Activated CD8-positive, alpha-beta memory T cell treated with anti-CD3 and anti-CD28 coated beads for 36 hours (primary cell): ENCODE data around the gene CYB5R2. TPM values are rescaled to one million over a fixed set of nuclear protein-coding genes. Genes with fewer than 3 reads are reported as not detected.
"Not testable (repeated sequence)": the region's sequence is repeated elsewhere in the genome, so short reads cannot be mapped to it uniquely, and the experiment has no call there.

Source experiments
- CTCF ChIA-PET: fragments of 350-600 bp; sonication (Branson Sonifier 250); formaldehyde crosslinking; loops from one replicate; lab custom pipeline; 2021; ENCODE audit warnings: antibody characterized with exemption; lab: Charles Lee
- POLR2A ChIA-PET: fragments of 350-600 bp; sonication (Branson Sonifier 250); formaldehyde crosslinking; loops from one replicate; lab custom pipeline; 2021; ENCODE audit warnings: antibody characterized with exemption; lab: Charles Lee
- total RNA-seq, 2 experiments: library from RNA; stranded (reverse); gene quantifications; one replicate each; pipeline ENCODE4 v1.2.3, GENCODE V29; 2021

The CYB5R2 gene
- total RNA-seq, 2 experiments from 2014 or later = 3.8 to 5.6 TPM

- CTCF ChIA-PET = no interaction called here
- POLR2A ChIA-PET = interaction anchor here (0.6 kb wide), 1 partner anchor 230 kb away, joined by 5 read pairs; no protein-coding TSS in a partner anchor
These were observed 1.7 kb downstream of the CYB5R2 start for GRCh38 chr11:7671347-7672215.

DNA sequence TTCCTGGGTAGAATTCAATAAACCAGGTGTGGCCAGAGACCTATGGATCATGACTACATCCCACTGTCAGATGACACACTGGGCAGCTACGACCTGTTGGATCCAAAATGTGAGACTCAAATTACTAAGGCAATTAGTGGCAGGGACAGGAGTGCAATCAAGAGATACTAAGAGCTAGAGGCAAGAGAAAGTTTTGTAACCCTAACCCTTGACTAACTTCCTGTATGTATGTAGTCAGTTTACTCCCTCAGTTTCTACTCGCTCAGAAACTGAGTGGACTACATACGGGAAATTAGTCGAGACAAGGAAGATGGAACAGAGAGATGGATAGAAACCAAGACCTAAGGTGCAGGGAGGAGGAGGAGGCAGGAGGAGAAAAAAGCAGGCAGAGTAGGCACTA lies 2.7 kb downstream of the CYB5R2 start:
- POLR2A ChIA-PET = no interaction called here
- CTCF ChIA-PET = no interaction called here

- POLR2A ChIA-PET = no interaction called here
- CTCF ChIA-PET = no interaction called here
These were observed 4.4 kb downstream of the CYB5R2 start for GRCh38 chr11:7668911-7669310.

GRCh38 chr11:7668464-7668863 lies 4.8 kb downstream of the CYB5R2 start:
- ChIA-PET CTCF (no interaction called here), POLR2A (no interaction called here)

DNA sequence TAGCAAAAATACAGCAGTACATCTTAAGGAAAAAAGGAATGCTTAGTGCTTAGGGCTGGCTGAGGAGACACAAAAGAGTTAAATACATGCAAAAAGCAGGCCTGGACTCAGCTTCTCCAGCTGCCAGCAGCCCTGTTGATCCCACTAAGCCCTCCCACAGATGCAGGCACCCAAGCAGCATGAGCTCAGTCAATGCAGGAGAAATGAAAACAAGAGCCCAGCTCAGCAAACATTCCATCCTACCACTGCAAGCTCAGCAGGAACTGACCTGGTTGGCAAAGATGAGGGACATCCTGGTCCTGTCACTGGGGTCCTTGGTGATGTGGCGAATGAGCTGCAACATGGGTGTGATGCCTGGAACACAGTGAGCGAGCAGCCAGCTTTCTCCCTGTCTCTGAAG lies 5.8 kb downstream of the CYB5R2 start:
- CTCF ChIA-PET = interaction anchor here (0.5 to 1.2 kb wide), 2 partner anchors 20 to 154 kb away, joined by 3 to 5 read pairs; no protein-coding TSS in a partner anchor
- POLR2A ChIA-PET = no interaction called here

- CTCF ChIA-PET = interaction anchor here (0.6 to 1.6 kb wide), 6 partner anchors 17 to 154 kb away, joined by 3 to 4 read pairs (median 4); no protein-coding TSS in a partner anchor
These were observed 6.9 kb downstream of the CYB5R2 start for GRCh38 chr11:7666292-7666866.

GRCh38 chr11:7665473-7666291 lies 7.6 kb downstream of the CYB5R2 start:
- POLR2A ChIA-PET = no interaction called here
- CTCF ChIA-PET = interaction anchor here (0.7 to 1.6 kb wide), 8 partner anchors 17 to 224 kb away, joined by 3 to 5 read pairs (median 4); no protein-coding TSS in a partner anchor

More at GRCh38 chr11:7666292-7666866, 6.9 kb downstream of the CYB5R2 start:
- POLR2A ChIA-PET = no interaction called here

DNA sequence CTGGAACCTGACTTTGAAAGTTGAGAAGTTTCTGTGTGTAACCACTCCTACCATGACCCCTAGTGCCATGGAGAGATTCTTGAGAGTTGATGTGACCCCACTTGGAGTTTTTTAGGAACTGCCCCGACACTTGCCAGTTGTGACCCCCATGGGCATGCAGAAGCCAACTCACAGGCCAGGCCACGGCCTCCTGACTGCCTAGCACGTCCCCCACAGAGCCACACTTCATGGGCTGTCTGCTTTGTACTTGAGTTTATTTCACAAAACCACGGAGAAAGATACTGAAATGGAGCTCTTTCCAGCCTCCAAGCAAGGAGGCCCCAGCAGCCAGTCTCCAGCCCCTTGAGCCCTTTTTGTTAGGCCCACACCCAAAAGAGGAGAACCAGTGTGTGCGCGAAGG lies 8.4 kb downstream of the CYB5R2 start:
- CTCF ChIA-PET = interaction anchor here (0.7 to 1.6 kb wide), 4 partner anchors 144 to 223 kb away, joined by 3 to 5 read pairs (median 4); no protein-coding TSS in a partner anchor
- POLR2A ChIA-PET = no interaction called here

DNA sequence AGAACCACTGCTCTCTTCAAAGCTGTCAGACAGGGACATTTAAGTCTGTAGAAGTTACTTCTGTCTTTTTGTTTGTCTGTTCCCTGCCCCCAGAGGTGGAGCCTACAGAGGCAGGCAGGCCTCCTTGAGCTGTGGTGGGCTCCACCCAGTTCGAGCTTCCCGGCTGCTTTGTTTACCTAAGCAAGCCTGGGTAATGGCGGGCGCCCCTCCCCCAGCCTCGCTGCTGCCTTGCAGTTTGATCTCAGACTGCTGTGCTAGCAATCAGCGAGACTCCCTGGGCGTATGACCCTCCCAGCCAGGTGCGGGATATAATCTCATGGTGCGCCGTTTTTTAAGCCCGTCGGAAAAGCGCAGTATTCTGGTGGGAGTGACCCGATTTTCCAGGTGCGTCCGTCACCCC lies 9.8 kb downstream of the CYB5R2 start:
- CTCF ChIA-PET, POLR2A ChIA-PET: not testable (repeated sequence)

- ChIA-PET CTCF (interaction anchor here (0.8 to 1.2 kb wide), 3 partner anchors 37 to 144 kb away, joined by 3 to 6 read pairs (median 3); partner anchors contain the start of gene PPFIBP2), POLR2A (no interaction called here)
These were observed 15.8 kb downstream of the CYB5R2 start for GRCh38 chr11:7657306-7658025.

DNA sequence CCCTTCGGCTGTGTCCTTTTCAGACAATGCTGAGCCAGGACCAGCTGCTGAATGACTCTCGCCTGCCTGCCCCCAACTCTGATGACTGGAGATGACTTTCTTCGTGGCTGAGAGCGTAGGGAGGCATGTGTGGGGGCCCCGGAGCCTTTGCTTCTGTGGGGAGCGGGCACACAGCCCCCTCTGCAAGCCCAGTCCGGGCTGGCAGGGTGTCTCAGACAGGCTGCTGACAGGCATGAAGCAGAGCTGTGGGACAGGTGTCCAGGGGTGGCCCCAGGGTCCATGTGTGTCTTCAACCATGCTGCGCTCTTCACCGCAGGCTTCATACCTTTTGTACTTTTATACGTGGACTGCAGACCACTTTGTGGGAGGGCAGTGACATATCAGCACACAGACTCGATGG lies 16.6 kb downstream of the CYB5R2 start:
- POLR2A ChIA-PET = no interaction called here
- CTCF ChIA-PET = interaction anchor here (0.8 to 1.2 kb wide), 2 partner anchors 38 to 143 kb away, joined by 3 to 6 read pairs; partner anchors contain the start of gene PPFIBP2

- ChIA-PET POLR2A (no interaction called here), CTCF (no interaction called here)
These were observed 17.8 kb downstream of the CYB5R2 start for GRCh38 chr11:7655253-7656217.

DNA sequence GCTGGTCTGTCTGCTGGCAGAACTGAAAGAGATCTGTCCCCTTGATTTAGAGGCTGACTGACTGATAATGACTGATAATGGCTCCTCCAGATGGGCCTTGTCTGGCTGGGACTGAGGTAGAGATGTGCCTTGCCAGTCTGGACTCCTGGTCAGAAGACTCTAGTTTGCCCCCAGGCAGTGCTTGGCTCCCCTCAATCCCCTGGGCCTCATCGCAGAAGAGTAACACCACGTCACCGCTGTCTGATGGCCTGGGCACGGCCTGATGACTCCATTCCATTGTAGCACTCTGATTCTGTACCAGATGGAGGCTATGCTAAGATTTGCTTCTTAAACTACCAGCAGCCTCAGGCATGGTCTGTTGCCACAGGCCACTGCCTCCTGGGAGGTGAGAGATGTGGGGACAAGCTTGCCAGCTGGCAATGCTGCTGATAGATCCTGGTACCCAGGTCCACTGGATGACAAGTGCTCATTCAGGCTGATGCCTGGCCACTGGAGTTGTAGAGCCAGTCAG lies 19.1 kb downstream of the CYB5R2 start:
- POLR2A ChIA-PET = no interaction called here
- CTCF ChIA-PET = no interaction called here

DNA sequence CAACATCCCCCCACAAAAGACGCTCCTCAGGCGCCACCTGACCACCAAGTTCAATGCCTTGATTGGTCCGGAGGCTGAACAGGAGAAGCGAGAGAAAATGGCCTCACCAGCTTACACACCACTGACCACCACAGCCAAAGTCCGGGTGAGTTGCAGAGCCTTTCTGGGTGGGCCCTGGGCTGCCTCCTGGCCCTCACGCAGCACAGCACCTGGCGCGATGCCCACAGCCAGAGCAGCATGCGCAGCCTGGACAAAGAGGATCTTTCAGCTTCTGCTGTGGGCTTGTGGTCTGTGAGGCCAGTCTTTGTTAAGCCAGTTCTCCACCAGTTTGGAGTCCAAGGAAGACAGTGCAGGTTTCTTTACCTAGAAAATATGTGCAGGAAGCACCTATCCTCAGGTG lies 21.6 kb downstream of the CYB5R2 start:
- ChIA-PET CTCF (no interaction called here), POLR2A (no interaction called here)

DNA sequence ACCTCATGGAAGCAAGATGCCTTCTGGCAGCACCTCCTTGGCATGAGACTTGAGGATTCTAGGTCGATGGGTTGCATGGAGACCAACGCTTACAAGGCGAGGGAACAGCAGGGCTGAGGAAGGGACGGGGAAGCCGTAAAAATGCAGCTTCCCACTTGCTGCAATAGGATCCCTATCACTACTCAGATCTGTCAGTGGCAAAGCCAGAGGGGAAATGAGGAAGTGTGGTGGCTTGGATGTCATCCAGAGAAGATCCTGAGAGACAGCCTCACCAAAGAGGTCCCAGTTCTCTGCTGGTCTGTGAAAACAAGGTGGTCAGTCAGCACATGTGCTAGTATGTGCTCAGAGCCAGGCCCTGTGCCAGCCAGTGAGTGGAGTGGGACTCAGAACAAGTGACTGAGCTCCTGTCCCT lies 22.2 kb downstream of the CYB5R2 start:
- ChIA-PET POLR2A (no interaction called here), CTCF (no interaction called here)

DNA sequence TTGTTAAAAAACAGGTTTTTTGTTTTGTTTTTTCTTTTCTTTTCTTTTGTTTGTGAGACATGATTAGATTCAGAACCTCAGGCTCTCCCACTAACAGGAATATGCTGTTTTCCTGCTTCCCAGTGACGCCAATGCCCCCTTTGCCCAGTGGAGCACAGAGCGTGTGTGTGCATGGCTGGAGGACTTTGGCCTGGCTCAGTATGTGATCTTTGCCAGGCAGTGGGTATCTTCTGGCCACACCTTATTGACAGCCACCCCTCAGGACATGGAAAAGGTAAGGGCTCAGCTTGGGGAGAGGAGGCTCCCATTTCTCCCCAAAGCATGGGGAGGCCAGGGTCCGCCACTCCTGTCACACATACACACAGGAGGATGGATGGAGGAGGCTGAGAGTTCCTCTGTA lies 25.0 kb downstream of the CYB5R2 start:
- ChIA-PET POLR2A (no interaction called here), CTCF (interaction anchor here (1.2 kb wide), 1 partner anchor 17 kb away, joined by 3 read pairs; no protein-coding TSS in a partner anchor)

GRCh38 chr11:7646866-7647265 lies 26.4 kb downstream of the CYB5R2 start:
- POLR2A ChIA-PET = no interaction called here
- CTCF ChIA-PET = no interaction called here
